SH-SY5Y (cell line): ENCODE data around the gene UBN1.

Source experiments
- GATA2 ChIP-seq: IDR thresholded peaks from 2 replicates; pipeline ENCODE4 v1.6.1; 2011; ENCODE audit warnings: mild to moderate bottlenecking, low read depth, low read length
- GATA3 ChIP-seq: IDR thresholded peaks from 2 replicates; pipeline ENCODE4 v1.6.1; 2011; ENCODE audit warnings: low read depth, mild to moderate bottlenecking, low read length, moderate library complexity

UBN1 gene

GRCh38 chr16:4832698-4833343 is 14.5 kb upstream of the UBN1 start:
- TF ChIP-seq GATA2, result no peak
- TF ChIP-seq GATA3, result no peak

- no peak for TF ChIP-seq GATA3
- TF ChIP-seq GATA2, result no peak
Observed at GRCh38 chr16:4833584-4833983, 13.7 kb upstream of the UBN1 start.

- TF ChIP-seq GATA2 (no peak), GATA3 (no peak)
Observed at GRCh38 chr16:4836727-4837126, 10.6 kb upstream of the UBN1 start.

GRCh38 chr16:4837733-4838501 is 9.4 kb upstream of the UBN1 start:
- TF ChIP-seq GATA2 (no peak), GATA3 (no peak)

GRCh38 chr16:4839942-4840341 is 7.3 kb upstream of the UBN1 start:
- TF ChIP-seq GATA3, result no peak

- TF ChIP-seq GATA3, result no peak
- TF ChIP-seq GATA2, result no peak
Observed at GRCh38 chr16:4840984-4841383, 6.3 kb upstream of the UBN1 start.

GRCh38 chr16:4846503-4846900 is 779 bp upstream of the UBN1 start:
- TF ChIP-seq GATA3, result no peak
- no peak for TF ChIP-seq GATA2

- TF ChIP-seq GATA2, result no peak
- TF ChIP-seq GATA3, result no peak
Observed at GRCh38 chr16:4847774-4848587, 700 bp downstream of the UBN1 start.

GRCh38 chr16:4850211-4850610 is 2.9 kb downstream of the UBN1 start:
- TF ChIP-seq GATA3 (no peak), GATA2 (peak; percentile 74)

GRCh38 chr16:4852221-4852872 is 5.1 kb downstream of the UBN1 start:
- TF ChIP-seq GATA2 (no peak), GATA3 (no peak)

- no peak for TF ChIP-seq GATA2
- no peak for TF ChIP-seq GATA3
Observed at GRCh38 chr16:4855371-4855770, 8.1 kb downstream of the UBN1 start.

GRCh38 chr16:4855804-4856203 is 8.5 kb downstream of the UBN1 start:
- no peak for TF ChIP-seq GATA2
- no peak for TF ChIP-seq GATA3

- no peak for TF ChIP-seq GATA3
- no peak for TF ChIP-seq GATA2
Observed at GRCh38 chr16:4859190-4859899, 12.1 kb downstream of the UBN1 start.

- TF ChIP-seq GATA2 (no peak), GATA3 (no peak)
Observed at GRCh38 chr16:4859900-4860255, 12.6 kb downstream of the UBN1 start.
